WTC11 (cell line): Measurements from ENCODE around the gene ZNF423. TPM values are rescaled to one million over a fixed set of nuclear protein-coding genes. Genes with fewer than 3 reads are reported as not detected.

Experiments
- ATAC-seq: fragments of 200-7000 bp; cut with Tn5 transposase; 2 replicates; pipeline ENCODE4 v1.10.0; 2021; ENCODE audit warnings: mild to moderate bottlenecking, moderate library complexity
- CTCF ChIA-PET: fragments of 300-600 bp; sonication (Branson Sonifier 250); formaldehyde crosslinking; loops from one replicate; lab custom pipeline; 2021; ENCODE audit warnings: antibody characterized with exemption; lab: Charles Lee
- POLR2A ChIA-PET: fragments of 350-600 bp; sonication (Branson Sonifier 250); formaldehyde crosslinking; loops from one replicate; lab custom pipeline; 2021; ENCODE audit warnings: antibody characterized with exemption; lab: Charles Lee
- DNase-seq: peaks from one replicate; pipeline ENCODE4 v3.0.0; 2021; ENCODE audit warnings: low spot score
- H3K27ac Mint-ChIP-seq: 2 replicates; pipeline ENCODE4 v1.8.0; 2021; ENCODE audit warnings: mixed read lengths
- H3K27me3 Mint-ChIP-seq: 2 replicates; pipeline ENCODE4 v1.8.0; 2021; ENCODE audit warnings: low read depth, mild to moderate bottlenecking, moderate library complexity, mixed read lengths
- H3K36me3 Mint-ChIP-seq: 2 replicates; pipeline ENCODE4 v1.8.0; 2021; ENCODE audit warnings: mixed read lengths
- H3K4me1 Mint-ChIP-seq: 2 replicates; pipeline ENCODE4 v1.8.0; 2022; ENCODE audit warnings: mixed read lengths
- H3K4me3 Mint-ChIP-seq: 2 replicates; pipeline ENCODE4 v1.8.0; 2021; ENCODE audit warnings: mild to moderate bottlenecking, moderate library complexity, mixed read lengths
- H3K9me3 Mint-ChIP-seq: 2 replicates; pipeline ENCODE4 v1.8.0; 2021; ENCODE audit warnings: mixed read lengths
- CBFB ChIP-seq: sonication (generic); formaldehyde crosslinking; IDR thresholded peaks from 2 replicates; pipeline ENCODE4 v1.8.1; 2022; ENCODE audit warnings: mild to moderate bottlenecking, low read depth, missing genetic modification reagents
- CREB1 ChIP-seq: sonication (generic); formaldehyde crosslinking; IDR thresholded peaks from 2 replicates; pipeline ENCODE4 v1.8.0; 2023; ENCODE audit warnings: mild to moderate bottlenecking, missing genetic modification reagents
- E2F1 ChIP-seq: sonication (generic); formaldehyde crosslinking; IDR thresholded peaks from 2 replicates; pipeline ENCODE4 v1.8.0; 2022; ENCODE audit warnings: mild to moderate bottlenecking, missing genetic modification reagents
- NR1H2 ChIP-seq: sonication (generic); formaldehyde crosslinking; IDR thresholded peaks from 2 replicates; pipeline ENCODE4 v1.9.0; 2021; ENCODE audit warnings: mild to moderate bottlenecking, moderate library complexity, missing genetic modification reagents
- RORB ChIP-seq: fragments of 250-450 bp; sonication (Bioruptor Pico); IDR thresholded peaks from 2 replicates; pipeline ENCODE4 v1.9.0; 2021; ENCODE audit warnings: mild to moderate bottlenecking
- SP1 ChIP-seq: sonication (generic); formaldehyde crosslinking; conservative IDR thresholded peaks from 2 replicates; pipeline ENCODE4 v1.8.1; 2022; ENCODE audit warnings: missing genetic modification reagents
- TCF7 ChIP-seq: sonication (generic); formaldehyde crosslinking; IDR thresholded peaks from 2 replicates; pipeline ENCODE4 v1.8.0; 2022; ENCODE audit warnings: mild to moderate bottlenecking, low read depth, missing genetic modification reagents, moderate library complexity
- TP53 ChIP-seq: sonication (generic); formaldehyde crosslinking; IDR thresholded peaks from 2 replicates; pipeline ENCODE4 v1.8.1; 2023; ENCODE audit warnings: mild to moderate bottlenecking, missing genetic modification reagents
- USF2 ChIP-seq: sonication (generic); formaldehyde crosslinking; IDR thresholded peaks from 2 replicates; pipeline ENCODE4 v1.8.1; 2023; ENCODE audit warnings: mild to moderate bottlenecking, missing genetic modification reagents, moderate library complexity
- ZBTB21 ChIP-seq: sonication (generic); formaldehyde crosslinking; IDR thresholded peaks from 2 replicates; pipeline ENCODE4 v1.8.1; 2023; ENCODE audit warnings: mild to moderate bottlenecking, missing genetic modification reagents, borderline replicate concordance
- ZNF121 ChIP-seq: sonication (generic); formaldehyde crosslinking; IDR thresholded peaks from 2 replicates; pipeline ENCODE4 v1.8.0; 2023; ENCODE audit warnings: missing genetic modification reagents
- ZNF138 ChIP-seq: sonication (generic); formaldehyde crosslinking; conservative IDR thresholded peaks from 2 replicates; pipeline ENCODE4 v1.8.1; 2022; ENCODE audit warnings: mild to moderate bottlenecking, moderate library complexity, missing genetic modification reagents
- ZNF219 ChIP-seq: sonication (generic); formaldehyde crosslinking; IDR thresholded peaks from 2 replicates; pipeline ENCODE4 v1.8.0; 2023; ENCODE audit warnings: missing genetic modification reagents, mild to moderate bottlenecking, borderline replicate concordance
- ZNF232 ChIP-seq: sonication (generic); formaldehyde crosslinking; IDR thresholded peaks from 2 replicates; pipeline ENCODE4 v1.8.0; 2022; ENCODE audit warnings: mild to moderate bottlenecking, missing genetic modification reagents
- ZNF281 ChIP-seq: sonication (generic); formaldehyde crosslinking; IDR thresholded peaks from 2 replicates; pipeline ENCODE4 v1.8.0; 2023; ENCODE audit warnings: mild to moderate bottlenecking, missing genetic modification reagents
- ZNF396 ChIP-seq: fragments of 250-450 bp; sonication (Bioruptor Pico); IDR thresholded peaks from 2 replicates; pipeline ENCODE4 v1.8.0; 2021; ENCODE audit warnings: mild to moderate bottlenecking, moderate library complexity, borderline replicate concordance
- ZNF423 ChIP-seq: fragments of 250-450 bp; sonication (Bioruptor Pico); IDR thresholded peaks from 2 replicates; pipeline ENCODE4 v2.1.2; 2022; ENCODE audit warnings: mild to moderate bottlenecking, moderate library complexity
- total RNA-seq: library from RNA; stranded (reverse); gene quantifications from 3 replicates; pipeline ENCODE4 v1.2.3, GENCODE V29; 2021
- TF ChIP-seq, protein P1 (sequence below): fragments of 250-450 bp; sonication (Bioruptor Pico); IDR thresholded peaks from 2 replicates; pipeline ENCODE4 v2.1.2; 2022; ENCODE audit warnings: mild to moderate bottlenecking, moderate library complexity
- TF ChIP-seq, protein P2 (sequence below): sonication (generic); formaldehyde crosslinking; IDR thresholded peaks from 2 replicates; pipeline ENCODE4 v1.8.1; 2022; ENCODE audit warnings: mild to moderate bottlenecking, missing genetic modification reagents, moderate library complexity, borderline replicate concordance
- TF ChIP-seq, protein P3 (sequence below): sonication (generic); formaldehyde crosslinking; conservative IDR thresholded peaks from 2 replicates; pipeline ENCODE4 v1.8.1; 2022; ENCODE audit warnings: mild to moderate bottlenecking, missing genetic modification reagents

Gene ZNF423
- total RNA-seq, 1 experiment from 2014 or later = 38.8 TPM

GRCh38 chr16:49610983-49611382 lies 244.9 kb downstream of the ZNF423 start:
- TF ChIP-seq NR1H2 (CRISPR knock-in tag) = no peak
- TF ChIP-seq ZNF121 (CRISPR knock-in tag) = no peak
- TF ChIP-seq, protein P1, sequence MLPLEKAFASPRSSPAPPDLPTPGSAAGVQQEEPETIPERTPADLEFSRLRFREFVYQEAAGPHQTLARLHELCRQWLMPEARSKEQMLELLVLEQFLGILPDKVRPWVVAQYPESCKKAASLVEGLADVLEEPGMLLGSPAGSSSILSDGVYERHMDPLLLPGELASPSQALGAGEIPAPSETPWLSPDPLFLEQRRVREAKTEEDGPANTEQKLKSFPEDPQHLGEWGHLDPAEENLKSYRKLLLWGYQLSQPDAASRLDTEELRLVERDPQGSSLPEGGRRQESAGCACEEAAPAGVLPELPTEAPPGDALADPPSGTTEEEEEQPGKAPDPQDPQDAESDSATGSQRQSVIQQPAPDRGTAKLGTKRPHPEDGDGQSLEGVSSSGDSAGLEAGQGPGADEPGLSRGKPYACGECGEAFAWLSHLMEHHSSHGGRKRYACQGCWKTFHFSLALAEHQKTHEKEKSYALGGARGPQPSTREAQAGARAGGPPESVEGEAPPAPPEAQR (CRISPR knock-in tag) = no peak
- no peak for TF ChIP-seq SP1 (CRISPR knock-in tag)
- TF ChIP-seq TP53 (CRISPR knock-in tag) = no peak
- no peak for TF ChIP-seq ZNF232 (CRISPR knock-in tag)
- TF ChIP-seq E2F1 (CRISPR knock-in tag) = no peak
- no peak for TF ChIP-seq ZNF281
- TF ChIP-seq USF2 (CRISPR knock-in tag) = no peak
- TF ChIP-seq CREB1 (CRISPR knock-in tag) = no peak
- no peak for TF ChIP-seq CBFB (CRISPR knock-in tag)
- no peak for TF ChIP-seq ZNF396 (CRISPR knock-in tag)
- TF ChIP-seq ZNF423 = no peak
- TF ChIP-seq, protein P2, sequence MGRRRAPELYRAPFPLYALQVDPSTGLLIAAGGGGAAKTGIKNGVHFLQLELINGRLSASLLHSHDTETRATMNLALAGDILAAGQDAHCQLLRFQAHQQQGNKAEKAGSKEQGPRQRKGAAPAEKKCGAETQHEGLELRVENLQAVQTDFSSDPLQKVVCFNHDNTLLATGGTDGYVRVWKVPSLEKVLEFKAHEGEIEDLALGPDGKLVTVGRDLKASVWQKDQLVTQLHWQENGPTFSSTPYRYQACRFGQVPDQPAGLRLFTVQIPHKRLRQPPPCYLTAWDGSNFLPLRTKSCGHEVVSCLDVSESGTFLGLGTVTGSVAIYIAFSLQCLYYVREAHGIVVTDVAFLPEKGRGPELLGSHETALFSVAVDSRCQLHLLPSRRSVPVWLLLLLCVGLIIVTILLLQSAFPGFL (CRISPR knock-in tag) = no peak
- no peak for TF ChIP-seq TCF7
- TF ChIP-seq ZNF138 (CRISPR knock-in tag) = no peak
- TF ChIP-seq RORB (CRISPR knock-in tag) = no peak
- TF ChIP-seq ZBTB21 (CRISPR knock-in tag) = no peak
- TF ChIP-seq ZNF219 (CRISPR knock-in tag) = no peak
- TF ChIP-seq, protein P3, sequence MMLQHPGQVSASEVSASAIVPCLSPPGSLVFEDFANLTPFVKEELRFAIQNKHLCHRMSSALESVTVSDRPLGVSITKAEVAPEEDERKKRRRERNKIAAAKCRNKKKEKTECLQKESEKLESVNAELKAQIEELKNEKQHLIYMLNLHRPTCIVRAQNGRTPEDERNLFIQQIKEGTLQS (CRISPR knock-in tag) = no peak
- H3K4me3 Mint-ChIP-seq = no peak overlapping the region
- H3K4me1 Mint-ChIP-seq = peaks cover 20% of the 10 kb centered on the region
- POLR2A ChIA-PET = no interaction called here
- H3K9me3 Mint-ChIP-seq = peaks cover 4% of the 10 kb centered on the region
- no peaks in the 10 kb centered on the region for H3K27me3 Mint-ChIP-seq
- H3K27ac Mint-ChIP-seq = no peak overlapping the region
- DNase-seq (no peak), ATAC-seq (no peak)
- CTCF ChIA-PET = interaction anchor here (1.6 kb wide), 1 partner anchor 18 kb away, joined by 6 read pairs; no protein-coding TSS in a partner anchor
- 0 out of 2 replicates have a peak, but pooled peaks cover 2% of the 10 kb centered on the region for H3K36me3 Mint-ChIP-seq
